IMR-90 (cell line): ENCODE data around the gene ZRANB3. TPM values are rescaled to one million over a fixed set of nuclear protein-coding genes. Genes with fewer than 3 reads are reported as not detected.

Experiments
- ATAC-seq: fragments of 200-7000 bp; cut with Tn5 transposase; 2 replicates; pipeline ENCODE4 v1.9.1; 2020; ENCODE audit warnings: low read depth, mild to moderate bottlenecking, moderate library complexity
- BruUV-seq: library from RNA; stranded (reverse); fragments of 400-500 nt; replicated peaks from 2 replicates; lab custom pipeline; 2021; lab: Mats Ljungman, UMichigan
- CTCF ChIA-PET: fragments of 300-600 bp; formaldehyde crosslinking; extraction: SDS; loops from one replicate; lab custom pipeline; 2021; ENCODE audit warnings: antibody characterized with exemption; lab: Yijun Ruan, JAX
- POLR2A ChIA-PET: fragments of 300-600 bp; sonication (Branson Sonifier 250); formaldehyde crosslinking; loops from one replicate; lab custom pipeline; 2022; ENCODE audit warnings: antibody characterized with exemption; ENCODE audit not compliant: unreplicated experiment; lab: Charles Lee
- DNase-seq: peaks from one replicate; pipeline ENCODE4 v3.0.0; 2013
- H2AFZ ChIP-seq: replicated peaks from 2 replicates; pipeline ENCODE3; 2013; ENCODE audit warnings: low read length, mild to moderate bottlenecking; ENCODE audit not compliant: poor library complexity
- H2AK5ac ChIP-seq: 2 replicates; pipeline ENCODE4 v1.6.1; 2013; ENCODE audit warnings: low read depth, low read length, inconsistent platforms
- H2AK9ac ChIP-seq: replicated peaks from 2 replicates; pipeline ENCODE3; 2013; ENCODE audit warnings: mild to moderate bottlenecking, low read depth, low read length, moderate library complexity; ENCODE audit not compliant: poor library complexity
- H2BK120ac ChIP-seq: 2 replicates; pipeline ENCODE4 v1.6.1; 2013; ENCODE audit warnings: low read depth, low read length, inconsistent platforms
- H2BK15ac ChIP-seq: 3 replicates; pipeline ENCODE4 v1.6.1; 2013; ENCODE audit warnings: low read depth, low read length, inconsistent platforms
- H2BK20ac ChIP-seq: 2 replicates; pipeline ENCODE4 v1.6.1; 2013; ENCODE audit warnings: low read depth, mild to moderate bottlenecking, inconsistent platforms, low read length, moderate library complexity
- H2BK5ac ChIP-seq: 2 replicates; pipeline ENCODE4 v1.6.1; 2013; ENCODE audit warnings: mild to moderate bottlenecking, low read depth, low read length, inconsistent platforms; ENCODE audit not compliant: poor library complexity, severe bottlenecking
- H3K14ac ChIP-seq: replicated peaks from 2 replicates; pipeline ENCODE4 v1.6.1; 2013; ENCODE audit warnings: low read depth, low read length, inconsistent platforms
- H3K18ac ChIP-seq: 2 replicates; pipeline ENCODE4 v1.6.1; 2013; ENCODE audit warnings: low read depth, low read length, control low read depth
- H3K23ac ChIP-seq: 2 replicates; pipeline ENCODE4 v1.6.1; 2013; ENCODE audit warnings: low read depth, low read length, inconsistent platforms
- H3K27ac ChIP-seq: 2 replicates; pipeline ENCODE4 v1.5.1; 2013; ENCODE audit warnings: mild to moderate bottlenecking, control low read depth, low read length; ENCODE audit not compliant: insufficient read depth
- H3K27me3 ChIP-seq: 2 replicates; pipeline ENCODE4 v1.6.1; 2013; ENCODE audit warnings: low read length; ENCODE audit not compliant: control insufficient read depth, insufficient read depth
- H3K36me3 ChIP-seq: 2 replicates; pipeline ENCODE4 v1.6.1; 2013; ENCODE audit warnings: low read length, mixed read lengths; ENCODE audit not compliant: control insufficient read depth, insufficient read depth
- H3K4ac ChIP-seq: 2 replicates; pipeline ENCODE4 v1.6.1; 2013; ENCODE audit warnings: low read depth, low read length, inconsistent platforms
- H3K4me1 ChIP-seq: 2 replicates; pipeline ENCODE4 v1.6.1; 2013; ENCODE audit warnings: low read length, mixed read lengths; ENCODE audit not compliant: control insufficient read depth, insufficient read depth
- H3K4me2 ChIP-seq: 2 replicates; pipeline ENCODE4 v1.6.1; 2013; ENCODE audit warnings: low read depth, mild to moderate bottlenecking, control low read depth, low read length, moderate library complexity
- H3K4me3 ChIP-seq: 2 replicates; pipeline ENCODE4 v1.5.1; 2013; ENCODE audit warnings: low read depth, mild to moderate bottlenecking, control low read depth, low read length, moderate library complexity; ENCODE audit not compliant: insufficient read depth
- H3K56ac ChIP-seq: 2 replicates; pipeline ENCODE4 v1.6.1; 2013; ENCODE audit warnings: low read length, inconsistent platforms; ENCODE audit not compliant: insufficient read depth; ENCODE audit errors: extremely low read depth
- H3K79me1 ChIP-seq, 2 experiments: 2 replicates each; pipeline ENCODE4 v1.6.1; 2013; ENCODE audit warnings: low read length in 2 of 2, inconsistent platforms in 1 of 2, low read depth in 1 of 2
- H3K9ac ChIP-seq: 2 replicates; pipeline ENCODE4 v1.6.1; 2013; ENCODE audit warnings: low read depth, low read length, control low read depth
- H3K9me1 ChIP-seq: 2 replicates; pipeline ENCODE4 v1.6.1; 2013; ENCODE audit warnings: low read length, inconsistent platforms; ENCODE audit not compliant: insufficient read depth
- H3K9me3 ChIP-seq: 2 replicates; pipeline ENCODE4 v1.6.1; 2013; ENCODE audit warnings: low read length; ENCODE audit not compliant: control insufficient read depth, insufficient read depth
- H4K20me1 ChIP-seq: 2 replicates; pipeline ENCODE4 v1.6.1; 2013; ENCODE audit warnings: low read length, inconsistent platforms; ENCODE audit not compliant: insufficient read depth
- H4K5ac ChIP-seq: 2 replicates; pipeline ENCODE4 v1.6.1; 2013; ENCODE audit warnings: mild to moderate bottlenecking, low read depth, low read length, control low read depth
- H4K8ac ChIP-seq, 2 experiments: 2 replicates each; pipeline ENCODE4 v1.6.1; 2013; ENCODE audit warnings: low read depth in 2 of 2, low read length in 2 of 2, control low read depth in 1 of 2, inconsistent platforms in 1 of 2
- H4K91ac ChIP-seq: 2 replicates; pipeline ENCODE4 v1.6.1; 2013; ENCODE audit warnings: low read depth, low read length, inconsistent platforms; ENCODE audit not compliant: insufficient read depth
- BHLHE40 ChIP-seq: fragments of 150-350 bp; IDR thresholded peaks from 2 replicates; pipeline ENCODE4 v1.6.1; 2016; ENCODE audit warnings: mild to moderate bottlenecking, low read depth, low read length
- ELK1 ChIP-seq: fragments of 150-350 bp; IDR thresholded peaks from 2 replicates; pipeline ENCODE4 v1.6.1; 2016; ENCODE audit warnings: low read depth, mild to moderate bottlenecking, low read length, moderate library complexity, borderline replicate concordance
- NFE2L2 ChIP-seq: fragments of 150-350 bp; IDR thresholded peaks from 2 replicates; pipeline ENCODE4 v1.6.1; 2016; ENCODE audit warnings: low read depth, mild to moderate bottlenecking, low read length
- POLR2A ChIP-seq: IDR thresholded peaks from 2 replicates; pipeline ENCODE4 v1.6.1; 2012; ENCODE audit warnings: mild to moderate bottlenecking, low read depth, low read length
- RAD21 ChIP-seq: IDR thresholded peaks from 2 replicates; pipeline ENCODE4 v1.6.1; 2012; ENCODE audit warnings: low read length, improper control_type of control experiment
- RFX5 ChIP-seq: IDR thresholded peaks from 2 replicates; pipeline ENCODE4 v1.8.0; 2012; ENCODE audit warnings: low read depth, mild to moderate bottlenecking, low read length, moderate library complexity
- SMC3 ChIP-seq: fragments of 150-350 bp; IDR thresholded peaks from 2 replicates; pipeline ENCODE4 v1.6.1; 2016; ENCODE audit warnings: low read depth, mild to moderate bottlenecking, antibody characterized with exemption, low read length, moderate library complexity
- WGBS, 2 experiments: methylation state at CpG; one replicate each; pipeline versions ENCODE4 v1.1.5 to v1.1.7; 2013; ENCODE audit warnings: missing lambda C conversion rate in 2 of 2; ENCODE audit not compliant: insufficient read length in 1 of 2; ENCODE audit errors: extremely low coverage in 2 of 2; 5-methylcytosine and 5-hydroxymethylcytosine counted together
- dilution Hi-C: fragments of 300-500 bp; cut with HindIII; formaldehyde crosslinking; loops from one replicate; pipeline ENCODE4 v1.14.3; 2018; ENCODE audit warnings: low sequenced_read_pairs; ENCODE audit not compliant: unreplicated experiment
- in situ Hi-C: fragments of 300-500 bp; cut with MboI; formaldehyde crosslinking; loops from 3 replicates; pipeline ENCODE4 v1.14.3; 2019; ENCODE audit warnings: low sequenced_read_pairs, inconsistent platforms, mixed read lengths
- intact Hi-C: fragments of 100-400 bp; cut with micrococcal nuclease; formaldehyde crosslinking; loops from 2 replicates; pipeline ENCODE4 v1.10.0; 2022
- polyA plus RNA-seq, 3 experiments: library from polyadenylated mRNA; depleted of rRNA; stranded (reverse); fragments of >200 nt; gene quantifications; 2 replicates each; pipeline ENCODE4 v1.2.3, GENCODE V29; 2012; ENCODE audit warnings: low replicate concordance in 1 of 3
- total RNA-seq: library from RNA; depleted of rRNA; stranded (reverse); fragments of >200 nt; gene quantifications from 2 replicates; pipeline ENCODE4 v1.2.3, GENCODE V29; 2012

The ZRANB3 gene
- total and polyA plus RNA-seq, 2 of the 4 experiments (the other 2 are of a cell fraction) = 3.4 to 9.3 TPM

GRCh38 chr2:135259123-135259522 lies 271.9 kb downstream of the ZRANB3 start:
- Histone ChIP-seq H2AK9ac (no peak overlapping the region), H4K91ac (no peak overlapping the region), H2BK15ac (no peak overlapping the region), H3K4ac (no peak overlapping the region), H2BK120ac (no peak overlapping the region), H3K56ac (no peak overlapping the region), H4K8ac (no peak overlapping the region), H2AFZ (no peak overlapping the region), H3K27ac (no peak overlapping the region), H3K79me1 (no peaks in the 10 kb centered on the region), H3K9me1 (no peaks in the 10 kb centered on the region), H4K20me1 (no peaks in the 10 kb centered on the region), H3K27me3 (no peaks in the 10 kb centered on the region), H3K4me2 (no peak overlapping the region), H3K36me3 (no peaks in the 10 kb centered on the region), H3K4me1 (no peaks in the 10 kb centered on the region), H3K23ac (no peak overlapping the region), H4K5ac (no peak overlapping the region), H2AK5ac (no peak overlapping the region), H2BK20ac (no peak overlapping the region), H3K4me3 (no peak overlapping the region), H3K9ac (no peak overlapping the region), H3K9me3 (no peaks in the 10 kb centered on the region), H3K14ac (no peak overlapping the region), H3K18ac (no peak overlapping the region), H2BK5ac (no peak overlapping the region)
- ATAC-seq = no peak
- TF ChIP-seq NFE2L2 = no peak
- no peak for TF ChIP-seq ELK1
- TF ChIP-seq SMC3 = no peak
- TF ChIP-seq POLR2A = no peak
- no peak for TF ChIP-seq RAD21
- no peak for TF ChIP-seq BHLHE40
- TF ChIP-seq RFX5 = no peak
- no TSS peak for BruUV-seq
- POLR2A ChIA-PET = no interaction called here
- no CpG with 5 or more reads among the region's 6 CpGs for WGBS, 2 experiments
- intact Hi-C loops (loop anchor here (10.0 kb wide), 1 partner anchor 614 kb away; no protein-coding TSS in a partner anchor), in situ Hi-C loops (no loop called here), dilution Hi-C loops (no loop called here)
- CTCF ChIA-PET = interaction anchor here (0.7 to 1.1 kb wide), 2 partner anchors 11 to 147 kb away, joined by 3 to 13 read pairs; no protein-coding TSS in a partner anchor
- no peak for DNase-seq
